Stimulated activated CD4-positive, alpha-beta T cell treated with anti-CD3 and anti-CD28 coated beads, Interleukin-1b, Interleukin-23, amount 100 ng/mL, for 4 hours (primary cell): Measurements from ENCODE around the gene NKAIN2.
"Not testable (repeated sequence)": the region's sequence is repeated elsewhere in the genome, so short reads cannot be mapped to it uniquely, and the experiment has no call there.

ENCODE experiments used
- DNase-seq, 2 donors: peaks; one replicate each; pipeline ENCODE4 v3.0.0-alpha.2; 2020; ENCODE audit warnings: low read depth in 2 of 2

NKAIN2 gene

DNA sequence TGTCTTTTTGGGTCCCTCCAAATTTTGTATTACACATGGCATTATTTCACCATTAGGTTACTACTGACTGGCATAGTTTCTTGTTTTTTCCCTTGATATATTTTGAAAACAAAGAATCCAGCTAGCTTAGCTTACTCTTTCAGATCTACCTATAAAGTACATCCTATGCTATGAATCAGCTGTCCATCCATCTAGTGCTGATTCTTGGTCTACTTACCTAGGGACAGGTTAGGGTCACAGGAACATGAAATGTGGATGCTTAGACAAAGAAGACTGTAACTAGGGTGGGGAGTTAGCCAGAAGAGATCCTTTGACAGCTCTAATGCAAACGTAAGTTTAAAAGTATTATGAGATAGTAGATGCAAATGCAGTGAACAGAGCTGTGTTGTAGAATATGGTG is 91.7 kb downstream of the NKAIN2 start:
- DNase-seq, result no peak

DNA sequence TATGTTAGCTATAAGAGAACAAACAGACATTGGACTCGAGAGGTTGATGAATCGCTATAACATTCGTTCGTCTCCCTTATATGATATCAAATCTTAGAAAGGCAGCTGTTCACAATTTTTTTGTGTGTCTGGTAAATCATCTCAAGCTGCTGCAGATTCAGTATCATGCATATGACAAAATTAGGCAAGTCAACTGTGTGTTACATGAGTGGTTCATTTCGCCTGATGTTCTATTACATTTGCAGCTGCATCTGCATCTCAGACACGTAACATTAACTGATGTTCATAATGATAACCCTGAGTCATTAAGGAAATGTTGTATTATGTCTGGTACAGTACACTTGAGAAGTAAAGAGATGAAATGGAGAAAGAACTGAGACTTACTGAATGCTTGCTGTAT is 92.1 kb downstream of the NKAIN2 start:
- no peak for DNase-seq

DNA sequence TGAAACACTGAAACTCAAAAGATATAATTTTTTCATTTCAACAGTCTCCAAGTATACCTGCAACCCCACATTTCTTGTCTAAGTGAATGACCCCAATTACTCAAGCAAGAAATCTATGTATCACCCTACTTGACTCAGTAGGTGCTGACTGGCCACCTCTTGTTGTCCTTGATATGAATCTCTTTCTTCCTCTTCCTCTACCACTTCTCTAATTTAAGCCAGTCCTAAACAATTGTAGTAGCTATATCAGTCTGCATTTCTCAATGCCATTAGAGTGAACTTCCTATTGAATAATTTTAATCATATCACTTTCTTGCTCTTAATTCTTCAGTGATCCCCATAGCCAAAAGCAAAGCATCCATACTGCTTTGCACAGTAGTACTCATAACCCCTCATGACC is 93.2 kb downstream of the NKAIN2 start:
- DNase-seq, result no peak

DNA sequence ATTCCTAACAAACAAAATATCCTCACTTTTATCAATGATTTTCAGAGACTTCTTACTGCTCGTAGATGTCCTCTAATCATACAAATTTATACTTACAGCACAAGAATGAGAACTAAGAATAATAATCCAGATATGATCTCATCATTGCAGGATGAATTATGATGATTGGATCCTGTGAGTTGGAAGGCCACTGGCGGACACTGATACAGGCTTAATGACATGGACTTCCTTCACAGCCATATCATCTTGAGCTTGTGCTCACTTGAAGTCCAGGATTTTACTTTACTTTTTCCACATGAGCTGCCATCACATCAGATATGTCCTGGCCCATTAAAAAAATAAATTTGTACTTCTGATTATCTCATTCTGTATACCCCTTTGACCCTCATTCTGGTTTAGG is 94.3 kb downstream of the NKAIN2 start:
- DNase-seq, result no peak

DNA sequence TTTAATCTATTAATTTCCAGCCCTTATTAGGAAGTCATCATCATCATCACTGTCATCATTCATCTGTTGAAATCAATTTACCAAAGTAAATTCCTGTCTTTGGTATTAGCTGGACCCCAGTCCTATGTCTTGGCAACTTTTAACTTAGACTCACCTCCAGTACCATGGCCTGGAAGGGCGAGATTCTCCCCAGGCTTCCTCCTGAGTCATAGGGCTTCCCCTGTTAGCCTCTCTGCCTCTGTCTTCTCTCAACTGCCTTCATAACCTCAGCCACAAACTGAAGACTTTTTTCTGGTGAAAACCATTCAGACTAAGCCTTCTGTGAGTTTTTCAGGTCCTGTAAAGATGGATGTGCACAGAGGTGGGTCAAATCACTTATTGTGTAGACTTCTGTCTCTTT is 95.0 kb downstream of the NKAIN2 start:
- DNase-seq, result no peak

DNA sequence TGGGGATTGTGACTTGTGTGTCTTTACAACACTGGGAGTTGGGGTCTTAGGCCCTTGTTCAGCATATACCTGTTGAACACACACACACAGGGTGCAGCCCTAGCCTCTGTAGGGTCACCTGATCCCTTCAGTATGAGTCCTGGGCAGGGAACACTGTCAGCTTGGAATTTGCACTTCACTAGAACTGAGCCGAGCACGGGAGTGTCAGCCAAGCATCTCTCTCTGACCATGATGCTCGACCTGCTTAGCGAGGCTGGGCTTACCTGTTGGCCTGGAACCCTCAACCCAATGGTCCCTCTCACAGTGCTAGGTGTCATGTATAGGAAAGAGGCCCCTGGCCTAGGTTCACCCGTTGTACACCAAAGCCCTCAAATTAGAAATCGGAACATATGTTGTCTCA is 96.1 kb downstream of the NKAIN2 start:
- DNase-seq, result no peak

DNA sequence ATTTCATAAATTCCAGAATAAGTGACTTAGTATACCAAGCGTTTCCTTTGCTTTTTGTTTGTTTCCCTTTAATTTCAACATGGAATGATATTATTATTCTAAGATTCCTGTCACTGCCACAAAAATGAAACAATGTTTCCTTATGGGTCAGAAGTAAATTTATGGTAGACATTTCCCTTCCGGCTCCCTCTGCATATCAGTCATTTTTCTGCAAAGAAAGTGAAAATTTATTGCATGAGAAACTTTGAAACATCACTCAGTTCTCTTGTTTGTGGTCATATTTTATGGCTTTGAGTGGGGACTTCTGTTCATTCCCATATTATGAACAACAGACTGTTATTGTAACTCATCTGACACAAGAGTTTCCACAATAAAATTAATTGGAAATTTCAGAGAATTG is 97.8 kb downstream of the NKAIN2 start:
- no peak for DNase-seq

DNA sequence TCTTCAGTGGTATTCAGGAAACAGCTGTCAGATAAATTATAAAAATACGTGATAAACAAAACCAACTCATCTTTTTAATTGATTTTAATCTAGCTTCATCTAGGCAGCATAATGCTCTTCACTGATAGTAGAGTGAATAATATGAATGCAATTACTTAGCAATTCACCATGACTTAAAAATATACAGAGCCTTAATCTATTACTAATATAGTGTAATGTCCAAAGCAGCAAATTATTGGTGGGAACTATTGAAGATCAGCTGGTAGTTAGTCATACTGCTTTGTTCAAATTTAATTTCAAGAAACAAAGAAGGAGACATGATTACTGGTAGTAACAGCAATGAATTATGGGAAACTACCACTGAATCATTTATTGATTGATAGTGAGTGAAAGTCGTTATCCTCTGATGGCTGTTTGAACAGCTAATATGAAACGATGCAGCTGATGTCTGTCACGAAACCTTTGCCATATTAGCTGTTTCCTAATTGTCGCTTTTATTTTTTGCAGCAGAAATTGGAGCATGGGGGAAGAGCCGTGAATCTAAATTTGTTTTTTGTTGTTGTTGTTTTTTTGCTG is 99.2 kb downstream of the NKAIN2 start:
- no peak for DNase-seq

DNA sequence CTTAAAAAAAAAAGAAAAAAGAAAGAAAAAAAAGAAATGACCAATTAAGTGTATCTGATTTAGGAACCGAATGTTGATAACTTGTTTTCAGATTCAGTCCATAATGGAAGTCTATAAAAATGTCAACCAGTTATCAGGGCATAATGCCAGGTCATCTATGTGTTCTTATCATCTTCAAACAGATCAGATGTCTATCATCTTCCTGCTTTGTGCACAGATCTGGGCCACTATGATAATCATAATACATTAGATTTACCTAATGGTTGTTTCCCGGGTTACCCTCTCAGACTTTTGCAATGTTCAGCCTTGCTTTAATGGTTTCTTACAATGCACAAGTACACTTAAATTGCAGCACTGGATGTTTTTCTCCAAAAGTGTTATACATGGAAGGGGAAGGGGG is 100.6 kb downstream of the NKAIN2 start:
- no peak for DNase-seq

DNA sequence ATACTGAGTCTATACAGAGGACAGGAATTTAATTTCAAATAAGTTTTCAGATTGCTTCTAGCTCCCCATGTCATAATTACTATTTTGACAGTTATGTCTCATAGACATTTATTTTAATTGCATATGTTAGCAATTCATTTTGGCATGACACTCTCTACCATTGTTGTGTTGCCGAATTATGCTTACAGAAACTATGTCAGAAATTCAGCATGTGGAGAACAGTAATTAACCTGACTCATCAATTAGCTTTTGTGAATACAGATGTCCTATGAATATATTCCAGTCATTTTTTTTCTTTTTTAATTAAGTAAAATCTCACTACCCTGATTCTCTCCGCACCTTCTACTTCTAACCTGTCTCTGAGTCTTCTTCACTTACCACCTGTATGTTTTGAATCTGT is 105.1 kb downstream of the NKAIN2 start:
- DNase-seq, result no peak

DNA sequence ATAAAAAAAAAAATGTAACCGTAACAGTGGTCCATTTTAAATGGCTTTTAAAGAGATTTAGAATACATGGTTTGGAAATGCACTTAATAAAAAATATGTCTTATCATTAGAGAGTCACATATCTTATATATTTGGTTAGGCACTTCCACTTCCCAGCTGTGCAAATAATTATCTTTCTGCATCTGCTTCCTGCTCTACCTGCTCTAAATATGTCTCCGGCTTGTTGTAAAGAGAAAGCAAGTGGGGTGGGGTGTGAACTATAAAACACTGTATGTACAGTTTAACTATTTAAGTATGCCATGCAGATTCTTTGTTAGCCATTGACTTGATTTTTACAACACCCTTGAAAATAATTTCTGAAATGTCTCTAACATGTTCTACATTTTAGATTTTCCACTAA is 106.3 kb downstream of the NKAIN2 start:
- no peak for DNase-seq

DNA sequence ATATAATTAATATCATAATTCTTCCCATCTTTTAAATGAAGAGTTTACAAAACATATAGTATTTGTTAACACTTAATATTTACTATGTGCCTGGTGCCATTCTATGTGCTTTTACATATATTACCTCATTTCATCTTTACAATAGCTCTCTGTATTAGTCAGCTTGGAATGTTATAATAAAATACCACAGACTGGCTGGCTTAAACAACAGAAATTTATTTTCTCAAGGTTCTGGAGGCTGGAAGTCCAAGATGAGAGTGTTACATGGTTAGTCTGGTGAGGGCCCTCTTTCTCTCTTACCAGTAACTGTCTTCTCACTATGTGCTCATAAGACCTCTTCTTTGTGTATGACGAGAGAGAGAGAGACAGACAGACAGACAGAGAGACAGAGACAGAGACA is 110.2 kb downstream of the NKAIN2 start:
- no peak for DNase-seq

DNA sequence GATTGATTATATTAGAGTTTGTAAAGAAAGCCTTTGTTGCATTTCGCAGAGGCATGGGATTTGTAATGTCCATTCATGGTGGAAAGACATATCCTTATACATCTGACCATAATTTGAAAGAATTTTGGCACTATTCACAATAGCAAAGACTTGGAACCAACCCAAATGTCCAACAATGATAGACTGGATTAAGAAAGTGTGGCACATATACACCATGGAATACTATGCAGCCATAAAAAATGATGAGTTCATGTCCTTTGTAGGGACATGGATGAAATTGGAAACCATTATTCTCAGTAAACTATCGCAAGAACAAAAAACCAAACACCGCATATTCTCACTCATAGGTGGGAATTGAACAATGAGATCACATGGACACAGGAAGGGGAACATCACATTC is 119.7 kb downstream of the NKAIN2 start:
- DNase-seq, result not testable (repeated sequence)

DNA sequence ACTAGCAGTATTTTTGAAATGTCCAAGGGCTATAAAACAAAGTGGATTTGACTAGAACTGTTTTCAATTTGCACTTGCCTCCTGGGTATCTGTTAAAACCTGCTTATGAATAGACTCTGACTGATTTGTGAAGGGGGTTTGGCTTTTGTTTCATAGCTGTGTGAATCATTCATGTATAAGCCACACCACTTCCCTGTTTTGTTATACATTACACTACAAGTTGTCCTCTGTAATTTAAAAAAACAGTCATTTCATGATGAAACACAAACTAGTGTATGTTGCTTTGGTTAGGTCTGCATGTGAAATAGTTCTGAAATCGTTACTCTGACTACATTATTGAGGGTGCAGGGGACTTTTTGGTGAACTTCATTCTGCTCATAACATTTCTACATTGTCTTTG is 121.7 kb downstream of the NKAIN2 start:
- DNase-seq, result no peak

DNA sequence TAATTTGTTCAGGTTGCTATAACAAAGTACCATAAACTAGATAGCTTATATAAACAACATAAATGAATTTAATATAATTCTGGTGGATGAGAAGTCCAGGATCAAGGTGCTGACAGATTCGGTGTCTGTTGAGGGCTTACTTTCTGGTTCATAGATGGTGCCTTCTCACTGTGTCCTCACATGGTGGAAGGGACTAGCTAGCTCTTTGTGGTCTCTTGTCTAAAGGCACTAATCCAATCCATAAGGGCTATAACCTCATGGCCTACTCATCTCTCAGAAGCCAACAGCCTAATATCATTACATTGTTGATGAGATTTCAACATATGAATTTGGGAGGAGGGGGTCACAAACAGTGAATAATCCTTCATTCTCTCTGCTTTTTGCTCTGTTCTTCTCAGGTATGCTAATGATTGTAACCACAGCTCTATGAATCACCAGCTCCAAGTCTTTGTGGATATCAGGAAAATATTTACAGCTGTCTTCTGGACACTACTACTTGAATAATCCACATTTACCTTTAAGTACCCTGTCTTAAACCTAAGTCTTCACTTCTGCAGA is 122.3 kb downstream of the NKAIN2 start:
- DNase-seq, result no peak

DNA sequence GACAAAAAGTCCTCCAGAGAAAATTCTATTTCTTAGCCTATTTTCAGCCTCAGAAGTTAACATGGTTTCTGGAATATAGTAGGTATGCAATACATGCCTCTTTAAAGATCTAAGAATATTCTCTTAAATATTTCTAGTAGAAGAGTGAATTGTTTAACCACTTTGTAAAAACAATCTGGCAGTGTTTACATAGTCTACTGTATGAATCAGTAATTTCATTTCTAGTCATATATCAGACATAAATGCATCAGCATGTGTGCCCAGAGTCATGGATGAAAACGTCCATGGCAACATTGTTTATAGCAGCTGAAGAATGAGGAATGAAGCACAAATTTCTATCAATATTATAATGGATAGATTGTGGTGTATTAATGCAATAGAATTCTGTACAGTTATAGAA is 124.9 kb downstream of the NKAIN2 start:
- DNase-seq, result no peak

DNA sequence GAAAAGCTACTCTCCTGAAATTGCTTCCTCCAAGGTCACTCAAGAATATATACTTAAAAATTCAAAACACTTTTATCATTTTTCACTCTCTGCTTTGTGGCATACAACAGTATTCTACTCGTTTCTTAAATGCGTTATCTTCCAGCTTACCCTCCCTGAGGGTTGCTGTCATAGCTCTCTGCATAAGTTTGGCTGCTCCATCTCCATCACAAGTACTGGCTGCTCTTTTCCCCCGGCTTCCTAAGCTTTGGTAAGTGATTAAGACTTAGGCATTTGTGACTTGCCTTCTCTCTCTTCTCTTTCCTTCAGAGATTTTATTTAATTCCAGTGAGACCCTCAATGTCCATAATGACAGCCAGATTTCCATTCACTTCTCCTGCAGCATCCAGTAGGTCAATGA is 128.3 kb downstream of the NKAIN2 start:
- no peak for DNase-seq

DNA sequence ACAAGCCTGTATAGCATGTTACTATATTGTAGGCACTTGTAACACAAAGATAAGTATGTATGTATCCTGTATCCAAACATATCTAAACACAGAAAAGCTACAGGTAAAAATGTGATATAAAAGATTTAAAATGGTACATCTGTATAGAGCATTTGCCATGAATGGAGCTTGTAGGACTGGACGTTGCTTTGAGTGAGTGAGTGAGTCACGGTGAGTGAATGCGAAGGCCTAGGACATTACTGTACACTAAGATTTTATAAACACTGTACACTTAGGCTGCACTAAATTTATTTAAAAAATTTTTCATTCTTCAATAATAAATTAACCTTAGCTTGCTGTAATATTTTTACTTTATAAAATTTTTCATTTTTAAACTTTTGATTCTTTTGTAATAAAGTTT is 136.9 kb downstream of the NKAIN2 start:
- DNase-seq, result no peak

DNA sequence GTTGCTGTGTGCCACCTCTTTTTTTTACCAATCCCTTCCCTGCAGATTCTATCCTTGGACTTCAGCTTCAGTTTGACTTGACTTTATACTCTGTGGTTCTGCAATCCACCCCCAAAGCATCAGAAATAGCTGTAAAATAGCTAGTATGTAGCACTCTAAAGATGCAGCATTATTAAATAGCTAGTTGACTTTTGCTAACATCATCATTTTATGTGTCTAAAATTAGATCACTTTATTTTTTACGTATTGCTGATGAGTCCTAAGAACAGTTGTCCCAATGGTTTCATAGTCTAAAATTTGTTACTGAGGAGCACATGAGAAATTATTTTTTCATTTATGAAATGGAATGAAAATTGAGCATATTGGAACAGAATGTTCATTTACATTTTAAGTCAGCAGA is 138.2 kb downstream of the NKAIN2 start:
- no peak for DNase-seq

DNA sequence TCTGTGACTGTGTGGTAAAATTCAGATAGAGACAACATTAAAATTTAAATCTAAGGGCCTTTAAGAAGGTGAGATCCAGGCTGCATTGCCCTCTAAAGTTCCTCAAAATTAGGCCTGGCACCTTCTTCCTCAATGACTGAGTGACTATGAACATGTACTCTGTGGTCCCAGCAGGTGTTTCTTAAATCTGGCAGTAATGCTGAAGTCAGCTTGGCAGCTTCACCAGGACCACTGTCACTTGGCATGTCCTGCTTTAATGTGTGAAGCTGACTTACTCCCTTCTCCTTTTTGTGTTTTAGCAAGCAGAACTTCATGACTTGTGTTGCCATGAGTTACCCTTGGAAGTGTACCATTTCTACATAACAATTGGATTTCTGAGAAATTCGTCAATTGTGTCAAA is 141.7 kb downstream of the NKAIN2 start:
- no peak for DNase-seq

DNA sequence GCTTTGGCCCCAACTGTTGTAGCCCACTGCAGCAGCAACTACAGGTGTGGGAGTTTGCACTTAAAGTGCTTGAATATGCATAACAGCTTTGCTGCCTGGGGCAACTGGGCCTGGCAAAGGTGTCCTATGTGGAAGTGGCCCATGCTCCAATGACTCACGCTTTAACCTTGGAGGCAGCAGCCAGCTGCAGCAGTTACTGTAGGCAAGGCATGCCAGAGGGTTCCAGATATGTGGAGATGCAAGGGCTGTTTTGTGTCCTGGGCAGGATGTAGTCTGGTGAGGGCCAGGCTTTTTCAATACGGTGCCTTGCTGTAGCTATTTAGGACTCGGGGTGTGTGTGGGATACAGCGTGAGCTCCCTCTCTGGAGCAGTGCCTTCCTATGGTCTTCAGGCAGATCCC is 150.3 kb downstream of the NKAIN2 start:
- no peak for DNase-seq

DNA sequence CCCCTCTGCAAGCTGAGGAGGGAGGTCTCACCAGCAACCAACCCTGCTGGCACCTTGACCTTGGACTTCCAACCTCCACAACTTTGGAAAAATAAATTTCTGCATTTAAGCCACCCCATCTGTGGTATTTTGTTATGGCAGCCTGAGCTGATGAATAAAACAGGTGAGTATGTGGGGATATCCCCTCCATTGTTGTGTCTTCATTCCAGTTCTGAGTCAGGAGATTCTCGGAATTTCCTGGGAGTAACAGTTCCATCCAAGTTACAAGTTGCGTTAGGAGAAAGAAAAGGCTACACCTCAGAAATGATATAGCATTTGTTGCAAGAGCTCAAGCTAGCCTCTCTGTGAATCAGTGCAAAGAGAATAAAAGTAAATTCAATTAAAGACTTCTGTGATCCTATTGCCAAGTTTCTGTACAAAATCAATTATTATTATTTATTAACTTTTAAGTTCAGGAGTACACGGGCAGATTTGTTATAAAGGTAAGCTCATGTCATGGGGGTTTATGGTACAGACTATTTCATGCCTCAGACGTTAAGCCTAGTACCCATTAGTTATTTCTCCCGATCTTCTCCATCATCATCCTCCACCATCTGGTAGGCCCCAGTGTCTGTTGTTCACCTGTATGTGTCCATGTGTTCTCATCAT is 153.0 kb downstream of the NKAIN2 start:
- no peak for DNase-seq

DNA sequence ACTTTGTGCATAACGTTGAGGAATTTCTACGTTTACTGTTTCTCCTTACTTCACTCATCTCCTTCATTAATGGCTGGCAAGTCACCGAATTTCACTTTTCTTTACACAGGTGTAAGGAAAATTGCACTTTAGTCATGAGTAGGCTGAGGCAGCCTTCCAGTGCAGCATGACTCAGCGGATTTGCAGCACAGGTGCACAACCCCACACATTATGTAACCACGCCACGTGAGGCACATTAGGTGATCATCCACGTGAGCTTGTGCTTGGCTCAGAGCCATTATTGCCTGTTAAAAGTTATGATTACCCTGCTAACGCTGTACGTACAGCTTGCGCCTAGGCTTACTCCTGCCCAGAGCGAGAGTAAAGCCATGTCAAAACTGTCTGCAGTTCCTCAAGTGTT is 158.8 kb downstream of the NKAIN2 start:
- DNase-seq, result no peak

DNA sequence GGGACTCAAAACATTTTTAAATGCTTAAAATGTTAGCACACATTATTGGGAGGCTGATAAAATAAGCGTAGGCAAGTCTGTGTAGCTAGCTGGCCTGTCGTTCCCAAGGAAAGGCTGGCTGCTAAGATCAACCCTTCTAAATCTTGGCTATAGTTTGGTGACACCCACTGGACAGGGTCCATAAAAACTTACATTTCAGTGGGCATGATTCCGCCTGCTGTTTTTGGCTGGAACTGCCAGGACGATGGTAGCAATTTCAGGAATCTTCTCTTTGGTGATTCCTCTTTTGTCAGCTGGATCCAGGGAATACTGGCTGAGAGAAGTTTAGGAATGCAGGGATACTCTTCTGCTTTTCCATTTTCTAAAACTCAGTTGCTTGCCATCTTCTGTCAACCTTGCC is 162.2 kb downstream of the NKAIN2 start:
- no peak for DNase-seq
